Stimulated activated CD4-positive, alpha-beta T cell treated with anti-CD3 and anti-CD28 coated beads, Interleukin-2, amount 100 ng/mL, for 48 hours (primary cell): ENCODE measurements around the gene HIPK2.

ENCODE experiments used
- DNase-seq, 2 donors: peaks; one replicate each; pipeline ENCODE4 v3.0.0-alpha.2; 2020

HIPK2 gene

GRCh38 chr7:139666501-139666900, 111.3 kb downstream of the HIPK2 start:
- DNase-seq, result no peak

- DNase-seq, result no peak
Measured at GRCh38 chr7:139664434-139664833, 113.4 kb downstream of the HIPK2 start.

- no peak for DNase-seq
Measured at GRCh38 chr7:139663608-139664177, 114.1 kb downstream of the HIPK2 start.

- no peak for DNase-seq
Measured at GRCh38 chr7:139661903-139662302, 115.9 kb downstream of the HIPK2 start.

- no peak for DNase-seq
Measured at GRCh38 chr7:139661043-139661440, 116.8 kb downstream of the HIPK2 start.

DNA sequence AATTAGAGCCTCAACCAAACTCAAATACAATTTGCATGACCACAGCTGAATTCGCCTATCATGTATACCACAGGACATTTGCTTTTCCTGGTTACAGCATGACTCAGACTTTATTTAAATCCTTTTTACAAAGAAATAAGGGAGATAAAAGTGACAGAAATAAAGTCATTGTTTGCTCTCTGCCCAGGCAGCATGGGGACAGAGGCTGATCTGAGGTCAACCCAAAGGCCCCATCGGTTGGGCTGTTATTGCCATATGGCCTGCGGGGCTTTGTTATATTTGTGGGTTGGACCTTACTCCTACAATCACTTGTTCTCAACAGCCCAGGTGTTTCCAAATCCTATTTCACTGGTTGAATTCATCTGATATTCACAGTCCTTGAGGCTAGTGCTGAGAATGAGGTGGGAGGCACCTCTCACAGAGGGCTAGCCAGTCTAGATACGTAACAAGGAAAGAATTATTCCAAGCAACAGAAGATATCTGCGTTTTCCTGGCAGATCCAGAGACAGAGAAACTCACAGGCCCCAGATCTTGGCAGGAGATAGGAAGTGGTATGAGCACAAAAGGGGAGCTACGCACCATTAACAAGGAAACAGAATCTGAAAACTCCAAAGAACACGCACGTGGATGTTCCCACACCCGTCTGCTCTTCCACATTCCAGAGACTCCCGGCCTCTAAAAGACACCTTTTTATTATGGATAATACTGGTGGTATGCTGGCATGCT, 117.3 kb downstream of the HIPK2 start:
- no peak for DNase-seq

- DNase-seq, result no peak
Measured at GRCh38 chr7:139659922-139660316, 117.9 kb downstream of the HIPK2 start.

GRCh38 chr7:139658908-139659675, 118.7 kb downstream of the HIPK2 start:
- no peak for DNase-seq

DNA sequence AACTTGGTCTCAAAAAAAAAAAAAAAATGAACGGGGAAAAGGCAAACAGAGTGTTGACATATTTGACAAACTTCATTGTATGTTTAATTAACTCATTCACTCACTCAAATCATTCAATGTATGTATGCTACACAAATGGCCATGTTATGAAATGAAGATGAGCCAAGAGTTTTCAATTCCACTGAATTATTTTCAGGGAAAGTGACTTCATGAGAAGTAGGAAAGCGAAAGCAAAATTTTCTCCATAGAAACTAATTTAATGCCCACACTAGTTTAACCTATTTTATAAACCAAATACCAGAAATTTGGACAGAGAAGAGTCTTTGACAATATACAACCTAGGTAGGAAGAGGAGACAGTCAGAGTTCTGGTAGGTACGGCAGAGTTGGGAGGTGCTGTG, 119.5 kb downstream of the HIPK2 start:
- DNase-seq, result no peak

DNA sequence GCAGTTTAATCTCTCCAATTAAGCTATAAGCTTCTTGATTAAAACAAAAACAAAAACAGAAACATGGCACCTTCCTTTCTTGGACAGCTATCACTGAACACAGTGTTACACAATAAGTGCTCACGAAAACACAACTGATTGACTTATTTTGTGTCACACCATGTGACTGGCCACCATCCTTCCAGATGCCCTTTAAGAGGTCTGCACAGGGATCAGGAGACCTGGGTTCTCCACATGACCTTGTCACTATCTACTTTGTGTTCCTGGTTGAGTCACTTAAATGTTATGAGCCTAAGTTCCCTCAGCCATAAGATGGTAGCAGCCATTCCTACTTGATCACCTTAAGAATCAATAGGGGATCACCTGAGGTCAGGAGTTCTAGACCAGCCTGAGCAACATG, 120.1 kb downstream of the HIPK2 start:
- no peak for DNase-seq

DNA sequence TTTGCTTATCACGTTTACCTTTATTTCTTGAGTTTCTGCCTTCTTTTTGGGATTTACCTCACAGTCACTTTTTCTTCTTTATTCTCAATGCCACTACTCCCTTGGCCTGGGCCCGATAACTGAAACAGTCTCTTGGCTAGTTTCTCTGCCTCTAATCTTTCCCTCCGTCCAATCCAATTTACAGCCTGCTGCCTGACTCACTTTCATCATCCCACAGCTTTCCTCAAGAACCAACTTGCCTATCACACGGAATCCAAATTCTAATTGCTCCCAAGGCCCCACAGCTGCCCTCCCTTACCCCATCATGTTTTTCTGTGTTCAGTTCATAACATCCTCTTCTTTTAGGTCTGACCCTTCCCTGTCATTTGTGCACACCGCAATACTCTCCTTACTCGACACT, 121.4 kb downstream of the HIPK2 start:
- DNase-seq, result no peak

- no peak for DNase-seq
Measured at GRCh38 chr7:139655305-139655704, 122.5 kb downstream of the HIPK2 start.

- no peak for DNase-seq
Measured at GRCh38 chr7:139654276-139655181, 123.3 kb downstream of the HIPK2 start.

- DNase-seq, result no peak
Measured at GRCh38 chr7:139651914-139652313, 125.9 kb downstream of the HIPK2 start.

DNA sequence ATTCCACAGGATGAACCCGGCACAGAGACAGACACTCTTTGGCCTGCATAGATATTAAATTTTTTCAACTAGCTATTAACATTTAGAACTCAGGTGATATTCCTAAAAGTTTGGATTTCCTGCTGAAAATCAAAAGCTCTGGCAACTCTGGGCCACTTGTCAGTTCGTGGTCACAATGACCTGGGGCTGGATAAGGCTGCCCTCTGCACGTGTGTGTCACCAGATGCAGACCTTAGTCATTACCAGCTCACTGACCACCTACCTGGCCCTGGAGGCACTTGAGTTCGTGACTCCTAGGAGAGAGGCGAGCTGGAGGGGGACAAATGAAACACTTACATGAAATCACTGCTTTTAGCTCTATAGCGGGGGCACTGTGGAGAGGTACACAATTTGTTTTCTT, 126.5 kb downstream of the HIPK2 start:
- DNase-seq, result no peak

- DNase-seq, result no peak
Measured at GRCh38 chr7:139650429-139651100, 127.2 kb downstream of the HIPK2 start.

GRCh38 chr7:139648941-139649425, 128.8 kb downstream of the HIPK2 start:
- DNase-seq, result no peak

DNA sequence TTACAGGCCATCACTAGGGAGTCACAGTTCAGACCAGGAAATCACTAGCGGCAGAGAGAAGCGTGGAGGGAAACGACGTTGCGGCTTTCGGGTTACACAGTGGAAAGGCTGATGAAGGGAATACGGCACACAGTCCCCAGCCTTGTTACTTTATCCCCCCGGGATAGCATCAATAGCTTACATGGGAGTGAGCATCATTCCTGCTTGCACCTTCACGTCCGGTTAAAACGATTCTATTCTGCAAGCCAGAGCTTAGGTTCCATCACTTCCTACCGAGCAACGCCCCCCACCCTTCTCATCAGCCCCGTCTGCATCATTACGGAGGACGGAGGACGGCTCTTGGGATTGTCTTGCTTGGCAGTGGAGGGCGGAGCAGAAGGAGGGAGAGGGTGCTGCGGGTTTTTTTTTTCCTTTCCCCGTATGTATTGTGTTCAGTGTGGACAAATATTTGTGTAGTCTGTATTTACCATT, 129.4 kb downstream of the HIPK2 start:
- no peak for DNase-seq

DNA sequence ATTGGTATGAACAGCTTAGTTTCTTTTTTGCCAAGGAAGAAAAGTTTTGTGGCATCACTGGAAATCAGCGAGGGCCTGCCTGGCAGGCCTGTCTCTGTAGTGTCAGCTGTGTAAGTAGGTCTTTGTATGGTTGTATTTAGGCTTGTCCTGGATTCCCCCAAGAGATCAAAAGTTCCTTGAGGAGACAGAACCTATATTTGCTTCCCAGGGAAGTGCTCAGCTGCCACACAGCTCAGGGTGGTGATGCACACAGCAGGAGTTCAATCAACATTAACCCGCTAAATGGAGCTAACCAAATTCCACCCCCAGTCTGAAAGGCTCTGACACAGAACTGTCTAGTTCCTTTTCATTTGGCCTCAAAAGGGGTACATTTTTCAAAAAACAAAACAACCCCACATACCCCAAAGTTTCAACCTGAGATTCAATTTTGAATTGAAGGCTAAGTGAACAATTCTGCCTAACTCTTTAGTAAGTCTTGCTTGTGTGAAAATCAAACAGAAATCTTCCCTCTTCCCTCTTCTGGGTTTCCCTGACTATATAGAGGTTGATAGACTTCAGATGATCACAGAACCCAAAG, 129.9 kb downstream of the HIPK2 start:
- no peak for DNase-seq

DNA sequence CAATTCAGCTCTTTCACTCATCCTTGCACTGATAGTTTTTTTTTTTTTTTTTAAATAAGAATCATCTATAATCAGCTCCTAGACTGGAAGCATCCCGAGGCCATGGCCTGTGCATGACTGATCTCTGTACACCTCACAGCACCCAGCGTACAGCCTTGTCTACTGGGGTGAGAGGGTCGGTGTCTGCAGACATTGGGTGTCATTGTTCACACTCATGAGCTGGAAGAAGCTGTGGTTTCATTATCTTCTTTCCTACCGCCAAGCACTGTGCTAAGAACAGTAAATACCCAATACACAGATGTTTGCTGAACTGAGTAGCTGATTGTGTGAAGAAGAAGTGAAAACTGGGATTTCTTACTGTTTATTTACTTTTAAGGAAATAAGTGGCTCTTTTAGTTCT, 130.7 kb downstream of the HIPK2 start:
- no peak for DNase-seq

DNA sequence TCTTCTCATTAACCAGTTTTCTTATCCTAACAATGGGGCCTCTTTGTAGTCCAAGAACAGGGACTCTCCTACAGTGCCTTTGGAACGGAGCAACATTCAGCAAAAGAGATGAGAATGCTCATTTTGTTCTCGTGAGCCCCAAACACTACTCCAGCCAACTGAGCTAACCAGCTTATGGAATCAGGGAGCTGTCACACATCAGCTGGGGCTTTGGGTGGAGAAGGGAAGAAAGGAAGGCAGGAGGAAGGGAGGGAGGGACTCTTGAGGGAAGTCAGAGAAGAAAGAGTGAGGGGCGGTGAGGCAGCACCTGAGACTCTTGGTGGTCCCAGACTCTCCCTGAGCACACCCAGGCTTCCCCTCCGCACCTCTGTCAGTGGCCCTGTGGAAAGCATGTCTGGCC, 131.2 kb downstream of the HIPK2 start:
- DNase-seq, result no peak
